Mesendoderm (in vitro differentiated cells): ENCODE results near the gene CPXM2.

ENCODE experiments used
- DNase-seq: peaks from one replicate; pipeline ENCODE4 v3.0.0; 2013
- H2AK5ac ChIP-seq: 2 replicates; pipeline ENCODE4 v1.6.1; 2013; ENCODE audit warnings: low read length, inconsistent platforms
- H2BK120ac ChIP-seq: 2 replicates; pipeline ENCODE4 v1.6.1; 2013; ENCODE audit warnings: low read depth, mild to moderate bottlenecking, low read length, moderate library complexity, mixed read lengths
- H2BK15ac ChIP-seq: replicated peaks from 2 replicates; pipeline ENCODE4 v1.6.1; 2013; ENCODE audit warnings: low read depth, mild to moderate bottlenecking, moderate library complexity
- H2BK5ac ChIP-seq: 2 replicates; pipeline ENCODE4 v1.6.1; 2013; ENCODE audit warnings: low read length, inconsistent platforms
- H3K18ac ChIP-seq: 2 replicates; pipeline ENCODE4 v1.6.1; 2013; ENCODE audit warnings: mild to moderate bottlenecking, low read length, mixed read lengths
- H3K23ac ChIP-seq: one replicate; pipeline ENCODE4 v1.6.1; 2013; ENCODE audit warnings: low read length
- H3K27ac ChIP-seq: 2 replicates; pipeline ENCODE4 v1.5.1; 2013; ENCODE audit warnings: low read depth, mild to moderate bottlenecking, inconsistent platforms, low read length, moderate library complexity
- H3K27me3 ChIP-seq: 2 replicates; pipeline ENCODE4 v1.6.1; 2013; ENCODE audit warnings: low read length, control low read depth, mild to moderate bottlenecking, inconsistent platforms; ENCODE audit not compliant: insufficient read depth, poor library complexity
- H3K36me3 ChIP-seq: 2 replicates; pipeline ENCODE4 v1.6.1; 2013; ENCODE audit warnings: low read length, inconsistent platforms; ENCODE audit not compliant: control insufficient read depth, insufficient read depth
- H3K4ac ChIP-seq: one replicate; pipeline ENCODE4 v1.6.1; 2013; ENCODE audit warnings: low read depth, mild to moderate bottlenecking, low read length, moderate library complexity
- H3K4me1 ChIP-seq: 2 replicates; pipeline ENCODE4 v1.6.1; 2013; ENCODE audit warnings: low read depth, low read length, inconsistent platforms; ENCODE audit not compliant: control insufficient read depth
- H3K4me2 ChIP-seq: 2 replicates; pipeline ENCODE4 v1.6.1; 2013; ENCODE audit warnings: low read length
- H3K4me3 ChIP-seq: 2 replicates; pipeline ENCODE4 v1.5.1; 2013; ENCODE audit warnings: mild to moderate bottlenecking, low read length
- H3K56ac ChIP-seq: one replicate; pipeline ENCODE4 v1.6.1; 2013; ENCODE audit warnings: low read length
- H3K79me1 ChIP-seq: 2 replicates; pipeline ENCODE4 v1.6.1; 2013; ENCODE audit warnings: low read length, inconsistent platforms
- H3K79me2 ChIP-seq: 2 replicates; pipeline ENCODE4 v1.6.1; 2013; ENCODE audit warnings: mild to moderate bottlenecking, low read length; ENCODE audit not compliant: control insufficient read depth, insufficient read depth
- H3K9ac ChIP-seq: 2 replicates; pipeline ENCODE4 v1.6.1; 2013; ENCODE audit warnings: low read length, inconsistent platforms
- H4K5ac ChIP-seq: one replicate; pipeline ENCODE4 v1.6.1; 2013; ENCODE audit warnings: low read length
- H4K8ac ChIP-seq: one replicate; pipeline ENCODE4 v1.6.1; 2013; ENCODE audit warnings: low read depth, mild to moderate bottlenecking, control low read depth, low read length, moderate library complexity
- WGBS: extraction: QIAGEN DNeasy Blood & Tissue Kit; methylation state at CpG from one replicate; pipeline ENCODE4 v1.1.7; 2013; ENCODE audit warnings: low lambda C conversion rate, missing lambda C conversion rate; ENCODE audit not compliant: insufficient coverage; ENCODE audit errors: extremely low coverage; 5-methylcytosine and 5-hydroxymethylcytosine counted together

The CPXM2 gene

GRCh38 chr10:123909866-123910265 lies 18.3 kb upstream of the CPXM2 start:
- no CpG with 5 or more reads among the region's 8 CpGs for WGBS
- Histone ChIP-seq H3K36me3 (no peaks in the 10 kb centered on the region), H3K4me3 (no peak overlapping the region), H3K4me2 (no peak overlapping the region), H3K23ac (no peak overlapping the region), H3K27me3 (no peaks in the 10 kb centered on the region), H3K27ac (no peak overlapping the region), H4K5ac (no peak overlapping the region), H3K9ac (no peak overlapping the region), H2BK120ac (no peak overlapping the region), H3K79me2 (no peaks in the 10 kb centered on the region), H2BK5ac (no peak overlapping the region), H2AK5ac (no peak overlapping the region), H2BK15ac (no peak overlapping the region), H3K56ac (no peak overlapping the region), H4K8ac (no peak overlapping the region), H3K4ac (no peak overlapping the region), H3K18ac (no peak overlapping the region), H3K79me1 (no peaks in the 10 kb centered on the region), H3K4me1 (no peaks in the 10 kb centered on the region)
- DNase-seq = no peak

- no CpG with 5 or more reads among the region's 5 CpGs for WGBS
Observed at GRCh38 chr10:123909426-123909825, 17.8 kb upstream of the CPXM2 start.

GRCh38 chr10:123908379-123908778 lies 16.8 kb upstream of the CPXM2 start:
- H2BK5ac ChIP-seq = no peak overlapping the region
- H4K5ac ChIP-seq = no peak overlapping the region
- no peak overlapping the region for H2BK15ac ChIP-seq
- WGBS = no CpG with 5 or more reads among the region's 4 CpGs
- no peak overlapping the region for H3K4me3 ChIP-seq
- no peaks in the 10 kb centered on the region for H3K27me3 ChIP-seq
- H3K79me1 ChIP-seq = no peaks in the 10 kb centered on the region
- H3K56ac ChIP-seq = no peak overlapping the region
- H3K4me2 ChIP-seq = no peak overlapping the region
- DNase-seq = no peak
- no peak overlapping the region for H3K9ac ChIP-seq
- no peak overlapping the region for H2AK5ac ChIP-seq
- H3K27ac ChIP-seq = no peak overlapping the region
- no peak overlapping the region for H4K8ac ChIP-seq
- no peaks in the 10 kb centered on the region for H3K79me2 ChIP-seq
- no peak overlapping the region for H3K18ac ChIP-seq
- no peaks in the 10 kb centered on the region for H3K4me1 ChIP-seq
- H3K36me3 ChIP-seq = no peaks in the 10 kb centered on the region
- H2BK120ac ChIP-seq = no peak overlapping the region
- no peak overlapping the region for H3K4ac ChIP-seq
- no peak overlapping the region for H3K23ac ChIP-seq

More at GRCh38 chr10:123909426-123909825, 17.8 kb upstream of the CPXM2 start:
- H3K27me3 ChIP-seq = no peaks in the 10 kb centered on the region
- H4K8ac ChIP-seq = no peak overlapping the region
- H3K36me3 ChIP-seq = no peaks in the 10 kb centered on the region
- H2BK15ac ChIP-seq = no peak overlapping the region
- no peak for DNase-seq
- H3K23ac ChIP-seq = no peak overlapping the region
- H3K27ac ChIP-seq = no peak overlapping the region
- H3K4me2 ChIP-seq = no peak overlapping the region
- H3K4me3 ChIP-seq = no peak overlapping the region
- H3K79me2 ChIP-seq = no peaks in the 10 kb centered on the region
- no peak overlapping the region for H3K18ac ChIP-seq
- H3K9ac ChIP-seq = no peak overlapping the region
- H2AK5ac ChIP-seq = no peak overlapping the region
- no peaks in the 10 kb centered on the region for H3K79me1 ChIP-seq
- no peak overlapping the region for H2BK120ac ChIP-seq
- no peak overlapping the region for H4K5ac ChIP-seq
- H3K56ac ChIP-seq = no peak overlapping the region
- no peaks in the 10 kb centered on the region for H3K4me1 ChIP-seq
- H2BK5ac ChIP-seq = no peak overlapping the region
- H3K4ac ChIP-seq = no peak overlapping the region

- H3K27ac ChIP-seq = no peak overlapping the region
- no peak overlapping the region for H4K5ac ChIP-seq
- H2AK5ac ChIP-seq = no peak overlapping the region
- H3K56ac ChIP-seq = no peak overlapping the region
- no peaks in the 10 kb centered on the region for H3K79me2 ChIP-seq
- no peaks in the 10 kb centered on the region for H3K4me1 ChIP-seq
- H3K4ac ChIP-seq = no peak overlapping the region
- H3K27me3 ChIP-seq = no peaks in the 10 kb centered on the region
- H3K4me2 ChIP-seq = no peak overlapping the region
- no peaks in the 10 kb centered on the region for H3K79me1 ChIP-seq
- no CpG with 5 or more reads among the region's 14 CpGs for WGBS
- DNase-seq = no peak
- H3K36me3 ChIP-seq = no peaks in the 10 kb centered on the region
- no peak overlapping the region for H3K4me3 ChIP-seq
- H3K9ac ChIP-seq = no peak overlapping the region
- H2BK5ac ChIP-seq = no peak overlapping the region
- no peak overlapping the region for H2BK15ac ChIP-seq
- no peak overlapping the region for H2BK120ac ChIP-seq
- no peak overlapping the region for H3K18ac ChIP-seq
- H4K8ac ChIP-seq = no peak overlapping the region
- no peak overlapping the region for H3K23ac ChIP-seq
Observed at GRCh38 chr10:123906884-123907652, 15.5 kb upstream of the CPXM2 start.

GRCh38 chr10:123906296-123906695 lies 14.7 kb upstream of the CPXM2 start:
- Histone ChIP-seq H3K27me3 (no peaks in the 10 kb centered on the region), H4K8ac (no peak overlapping the region), H3K56ac (no peak overlapping the region), H3K4ac (no peak overlapping the region), H3K27ac (no peak overlapping the region), H3K9ac (no peak overlapping the region), H2BK120ac (no peak overlapping the region), H3K79me2 (no peaks in the 10 kb centered on the region), H3K4me3 (no peak overlapping the region), H2BK5ac (no peak overlapping the region), H3K23ac (no peak overlapping the region), H3K79me1 (no peaks in the 10 kb centered on the region), H4K5ac (no peak overlapping the region), H3K4me2 (no peak overlapping the region), H2AK5ac (no peak overlapping the region), H3K18ac (no peak overlapping the region), H3K36me3 (no peaks in the 10 kb centered on the region), H3K4me1 (no peaks in the 10 kb centered on the region), H2BK15ac (no peak overlapping the region)
- no peak for DNase-seq
- no CpG with 5 or more reads among the region's 4 CpGs for WGBS
